HUES48 (cell line): ENCODE results near the gene COPB2.

Source experiments
- H3K27ac ChIP-seq: one replicate; pipeline ENCODE4 v1.7.0; 2013; ENCODE audit warnings: low read depth, low read length, inconsistent platforms
- H3K27me3 ChIP-seq: 2 replicates; pipeline ENCODE4 v1.6.1; 2013; ENCODE audit warnings: mild to moderate bottlenecking, low read length; ENCODE audit not compliant: control insufficient read depth, insufficient read depth
- H3K36me3 ChIP-seq: 2 replicates; pipeline ENCODE4 v1.6.1; 2013; ENCODE audit warnings: low read length; ENCODE audit not compliant: control insufficient read depth, insufficient read depth
- H3K4me1 ChIP-seq: 2 replicates; pipeline ENCODE4 v1.6.1; 2013; ENCODE audit warnings: mild to moderate bottlenecking, low read length; ENCODE audit not compliant: control insufficient read depth, insufficient read depth
- H3K4me3 ChIP-seq: 2 replicates; pipeline ENCODE4 v1.5.1; 2013; ENCODE audit warnings: mild to moderate bottlenecking, low read depth, low read length
- H3K9ac ChIP-seq: 2 replicates; pipeline ENCODE4 v1.6.1; 2013; ENCODE audit warnings: mild to moderate bottlenecking, low read depth, low read length, moderate library complexity
- H3K9me3 ChIP-seq: 2 replicates; pipeline ENCODE4 v1.6.1; 2013; ENCODE audit warnings: low read length; ENCODE audit not compliant: control insufficient read depth, insufficient read depth

The COPB2 gene

DNA sequence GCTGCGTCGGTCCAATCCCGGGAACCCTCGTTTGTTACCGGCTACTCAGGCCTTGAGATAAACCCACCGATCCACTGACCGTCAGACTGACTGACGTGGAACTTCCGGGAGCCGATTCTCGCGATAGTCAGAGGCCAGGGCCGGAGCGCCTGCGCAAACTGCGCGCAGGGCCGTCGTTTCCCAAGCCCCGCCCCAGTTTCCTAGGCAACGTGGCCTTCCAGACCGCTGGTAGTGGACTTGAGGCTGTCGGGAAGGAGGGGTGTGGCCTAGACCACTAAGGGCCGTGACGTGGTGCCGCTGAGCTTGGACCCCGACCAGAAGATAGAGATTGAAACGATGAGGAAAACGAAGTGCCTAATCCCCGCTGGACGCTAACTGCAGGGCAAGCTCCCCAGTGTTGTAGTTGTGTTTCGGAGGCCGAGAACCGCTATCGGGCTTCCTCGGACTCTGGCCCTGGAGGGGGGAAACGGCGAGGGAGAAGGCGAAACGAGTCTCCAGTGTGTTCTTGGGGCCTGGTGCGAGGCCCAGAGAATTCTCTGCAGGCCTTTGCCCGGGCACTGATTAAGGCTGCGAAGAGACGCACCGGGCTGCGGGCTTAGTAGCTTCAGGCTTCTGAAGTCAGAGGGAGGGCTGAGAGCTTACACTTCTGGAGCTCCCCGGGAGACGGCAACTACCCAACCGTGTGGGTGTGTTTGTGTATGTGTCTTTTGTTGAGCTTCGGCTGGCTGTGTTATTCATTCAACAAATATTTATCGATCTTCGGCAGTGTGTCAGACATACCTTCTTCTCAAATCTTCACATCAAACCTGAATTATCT lies at the start of gene COPB2:
Gene COPB2 (minus strand): TSS at position 96 of the 817 bp plus-strand sequence. CDS start 97 bp downstream, outside the sequence.
- 0 out of 2 replicates have a peak, but pooled peaks cover 2% of the 10 kb centered on the region for H3K36me3 ChIP-seq
- peak within 1 kb of the TSS; percentile 90 for H3K9ac ChIP-seq
- H3K9me3 ChIP-seq, result no peaks in the 10 kb centered on the region
- peak within 1 kb of the TSS; percentile 96 for H3K27ac ChIP-seq
- H3K4me1 ChIP-seq, result no peaks in the 10 kb centered on the region; the same call in 1 of the 2 replicates
- H3K27me3 ChIP-seq, result no peaks in the 10 kb centered on the region
- H3K4me3 ChIP-seq, result peak within 1 kb of the TSS; percentile 91

GRCh38 chr3:139434764-139435307 lies 45.4 kb upstream of the COPB2 start:
- no peaks in the 10 kb centered on the region for H3K27me3 ChIP-seq
- H3K4me1 ChIP-seq, result peaks cover 5% of the 10 kb centered on the region; the same call in 1 of the 2 replicates
- no peaks in the 10 kb centered on the region for H3K9me3 ChIP-seq
- no peak overlapping the region for H3K27ac ChIP-seq
- H3K36me3 ChIP-seq, result no peaks in the 10 kb centered on the region
- no peak overlapping the region for H3K4me3 ChIP-seq
- H3K9ac ChIP-seq, result no peak overlapping the region

DNA sequence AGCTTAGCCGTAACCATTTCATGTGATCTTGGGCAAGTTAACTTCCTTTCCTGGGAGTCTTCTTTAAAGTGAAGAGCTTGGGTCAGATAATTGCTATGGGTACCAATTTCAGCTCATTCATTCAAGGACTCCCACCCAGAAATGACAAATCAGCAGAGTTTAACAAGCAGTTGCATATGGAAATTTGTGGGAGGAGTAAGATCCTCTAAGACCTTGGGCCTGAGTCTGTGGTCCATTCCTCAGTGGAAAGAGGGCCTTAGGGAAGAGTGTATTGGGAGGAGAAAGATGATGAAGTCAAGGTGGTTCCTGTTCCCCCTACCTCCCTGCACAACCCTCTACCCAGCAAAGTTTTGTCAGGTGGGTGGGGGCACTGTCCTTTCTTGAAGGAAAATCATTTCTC lies 44.8 kb upstream of the COPB2 start:
- Histone ChIP-seq H3K27ac (no peak overlapping the region), H3K4me3 (no peak overlapping the region), H3K27me3 (no peaks in the 10 kb centered on the region), H3K9ac (no peak overlapping the region), H3K9me3 (no peaks in the 10 kb centered on the region), H3K4me1 (peaks cover 5% of the 10 kb centered on the region; the same call in 1 of the 2 replicates), H3K36me3 (no peaks in the 10 kb centered on the region)

DNA sequence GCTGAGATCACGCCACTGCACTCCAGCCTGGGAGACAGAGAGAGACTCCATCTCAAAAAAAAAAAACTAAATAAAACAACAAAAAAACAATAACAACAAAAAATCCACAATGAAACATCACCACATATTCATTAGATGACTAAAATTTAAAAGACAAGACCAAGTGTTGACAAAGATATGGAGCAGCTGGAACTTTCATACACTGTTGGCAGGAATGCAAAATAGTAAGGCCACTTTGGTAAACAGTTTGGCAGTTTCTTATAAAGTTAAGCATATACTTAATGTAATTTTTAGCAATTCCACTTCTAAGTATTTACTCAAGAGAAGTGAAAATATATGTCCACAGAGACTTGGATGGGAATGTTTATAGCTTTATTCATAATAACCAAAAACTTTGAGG lies 43.6 kb upstream of the COPB2 start:
- Histone ChIP-seq H3K9ac (no peak overlapping the region), H3K36me3 (no peaks in the 10 kb centered on the region), H3K9me3 (no peaks in the 10 kb centered on the region), H3K4me3 (no peak overlapping the region), H3K27me3 (no peaks in the 10 kb centered on the region), H3K27ac (no peak overlapping the region), H3K4me1 (peaks cover 5% of the 10 kb centered on the region; the same call in 1 of the 2 replicates)

DNA sequence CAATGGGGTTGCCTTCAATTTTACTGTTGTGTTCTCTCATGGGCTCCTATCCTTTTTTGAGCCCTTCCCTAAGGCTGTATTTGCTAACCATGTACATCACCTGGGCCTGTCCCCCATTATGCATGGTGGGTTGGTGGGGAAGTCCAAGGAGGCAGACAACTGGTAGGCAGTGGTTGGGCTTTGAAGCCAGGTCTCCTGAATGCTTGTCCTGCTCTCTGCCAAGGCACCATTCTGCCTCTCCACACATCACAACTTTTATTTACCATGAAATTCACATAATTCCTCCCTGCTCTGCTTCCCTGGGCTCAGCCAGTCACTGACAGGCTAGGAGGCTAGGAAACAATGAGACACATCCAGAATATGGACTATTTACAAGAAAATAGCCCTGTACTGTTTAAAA lies 41.0 kb upstream of the COPB2 start:
- Histone ChIP-seq H3K27ac (no peak overlapping the region), H3K27me3 (no peaks in the 10 kb centered on the region), H3K9me3 (no peaks in the 10 kb centered on the region), H3K9ac (no peak overlapping the region), H3K36me3 (no peaks in the 10 kb centered on the region), H3K4me1 (peaks cover 5% of the 10 kb centered on the region; the same call in 1 of the 2 replicates), H3K4me3 (no peak overlapping the region)

GRCh38 chr3:139427283-139428060 lies 38.0 kb upstream of the COPB2 start:
- Histone ChIP-seq H3K9me3 (no peaks in the 10 kb centered on the region), H3K4me1 (no peaks in the 10 kb centered on the region), H3K4me3 (no peak overlapping the region), H3K9ac (no peak overlapping the region), H3K36me3 (no peaks in the 10 kb centered on the region), H3K27me3 (no peaks in the 10 kb centered on the region), H3K27ac (no peak overlapping the region)

DNA sequence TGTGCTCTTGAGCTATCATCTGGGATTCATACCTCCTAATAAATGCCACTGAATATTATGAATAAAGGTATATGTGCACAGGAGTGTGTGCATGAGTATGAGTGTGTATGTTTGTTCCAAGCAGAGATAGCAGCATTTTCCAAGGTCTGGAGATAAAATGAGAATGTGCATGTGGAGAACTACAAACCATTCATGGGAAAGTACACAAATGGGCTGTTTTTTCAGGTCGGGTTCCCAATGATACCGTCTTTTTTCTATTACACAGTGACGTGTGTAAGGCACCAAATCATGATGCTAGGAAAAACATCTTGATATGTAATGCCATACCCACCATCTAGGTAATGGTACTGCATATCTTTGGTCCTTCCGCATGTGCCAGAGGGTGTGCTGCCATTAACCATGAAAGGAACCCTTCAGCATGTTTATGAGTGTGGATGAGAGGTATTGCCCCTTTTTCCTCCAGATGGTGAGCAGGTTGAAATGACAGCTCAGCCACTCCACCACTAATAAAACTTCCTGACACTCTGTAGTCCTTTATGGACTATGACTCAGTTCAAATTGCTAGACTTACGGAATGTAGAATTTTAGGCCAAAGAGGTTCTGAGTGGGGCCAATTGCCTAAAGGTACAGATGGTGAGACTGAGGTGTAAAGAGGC lies 36.4 kb upstream of the COPB2 start:
- H3K27me3 ChIP-seq, result no peaks in the 10 kb centered on the region
- H3K27ac ChIP-seq, result no peak overlapping the region
- no peaks in the 10 kb centered on the region for H3K4me1 ChIP-seq
- H3K36me3 ChIP-seq, result no peaks in the 10 kb centered on the region
- no peak overlapping the region for H3K9ac ChIP-seq
- H3K4me3 ChIP-seq, result no peak overlapping the region
- no peaks in the 10 kb centered on the region for H3K9me3 ChIP-seq

DNA sequence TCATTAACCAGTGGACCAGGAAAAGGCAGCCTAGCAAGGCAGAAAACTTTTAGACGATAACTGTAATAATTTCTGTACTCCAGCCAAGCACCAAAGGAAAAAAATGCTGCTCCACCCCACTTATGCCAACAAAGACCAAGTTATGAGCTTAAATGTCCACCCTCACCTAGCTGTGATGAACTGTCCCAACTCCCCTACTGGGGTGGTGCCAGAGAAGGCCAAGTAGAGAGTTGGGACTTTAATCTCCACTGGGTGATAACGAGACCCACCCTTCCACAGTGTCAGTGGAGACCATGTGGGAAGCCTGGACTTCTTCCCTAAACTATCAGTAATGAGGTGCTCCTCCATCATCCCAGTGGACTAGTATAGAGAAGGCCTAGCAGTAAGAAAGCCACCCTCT lies 33.8 kb upstream of the COPB2 start:
- H3K4me3 ChIP-seq, result no peak overlapping the region
- H3K27me3 ChIP-seq, result no peaks in the 10 kb centered on the region
- H3K27ac ChIP-seq, result no peak overlapping the region
- H3K4me1 ChIP-seq, result no peaks in the 10 kb centered on the region
- H3K36me3 ChIP-seq, result no peaks in the 10 kb centered on the region
- no peaks in the 10 kb centered on the region for H3K9me3 ChIP-seq
- H3K9ac ChIP-seq, result no peak overlapping the region

- Histone ChIP-seq H3K36me3 (no peaks in the 10 kb centered on the region), H3K4me3 (no peak overlapping the region), H3K27me3 (no peaks in the 10 kb centered on the region), H3K9me3 (no peaks in the 10 kb centered on the region), H3K27ac (no peak overlapping the region), H3K4me1 (no peaks in the 10 kb centered on the region), H3K9ac (no peak overlapping the region)
These were observed 32.0 kb upstream of the COPB2 start for GRCh38 chr3:139421460-139421859.

GRCh38 chr3:139421040-139421439 lies 31.6 kb upstream of the COPB2 start:
- H3K27me3 ChIP-seq, result no peaks in the 10 kb centered on the region
- H3K9me3 ChIP-seq, result no peaks in the 10 kb centered on the region
- H3K4me3 ChIP-seq, result no peak overlapping the region
- H3K27ac ChIP-seq, result no peak overlapping the region
- H3K4me1 ChIP-seq, result no peaks in the 10 kb centered on the region
- no peak overlapping the region for H3K9ac ChIP-seq
- no peaks in the 10 kb centered on the region for H3K36me3 ChIP-seq
